Ovary (tissue), 9 donors: ENCODE data around the gene DENND1B. TPM values are rescaled to one million over a fixed set of nuclear protein-coding genes. Genes with fewer than 3 reads are reported as not detected.
A peak's percentile ranks its signal among the peaks of the same experiment; 100 is the strongest.

Source experiments
- DNase-seq, 5 donors: peaks; one replicate each; pipeline ENCODE4 v3.0.0-alpha.2; 2019 to 2020
- H3K27ac ChIP-seq, 2 donors: fragments of 200-600 bp; one replicate each; pipeline versions ENCODE4 v1.5.1 to v1.8.0; 2019 to 2022
- H3K27me3 ChIP-seq: fragments of 200-600 bp; one replicate; pipeline ENCODE4 v1.8.0; 2022
- H3K36me3 ChIP-seq: fragments of 200-600 bp; sonication (generic); one replicate; pipeline ENCODE4 v1.5.1; 2019
- H3K4me1 ChIP-seq: one replicate; pipeline ENCODE4 v1.8.1; 2013; ENCODE audit warnings: mild to moderate bottlenecking, moderate library complexity; ENCODE audit not compliant: insufficient read depth
- H3K4me3 ChIP-seq: fragments of 200-600 bp; sonication (generic); one replicate; pipeline ENCODE4 v1.5.1; 2017
- H3K9me3 ChIP-seq, 2 donors: fragments of 200-600 bp in 1 of 2; sonication (generic) in 1 of 2; one replicate each; pipeline versions ENCODE4 v1.5.1 to v1.8.1; 2013 to 2019; ENCODE audit warnings: mild to moderate bottlenecking in 1 of 2, moderate library complexity in 1 of 2
- CTCF ChIP-seq, 3 donors: fragments of 450-650 bp in 2 of 3; fragments of 200-600 bp in 1 of 3; IDR thresholded peaks; one replicate each; pipeline versions ENCODE4 v1.5.1 to v1.8.0; 2016 to 2022; ENCODE audit warnings: antibody characterized with exemption in 3 of 3, mild to moderate bottlenecking in 1 of 3
- EP300 ChIP-seq: sonication (generic); formaldehyde crosslinking; IDR thresholded peaks from one replicate; pipeline ENCODE4 v1.6.1; 2017; ENCODE audit warnings: antibody characterized with exemption
- POLR2A ChIP-seq: fragments of 450-650 bp; IDR thresholded peaks from one replicate; pipeline ENCODE4 v1.6.1; 2017; ENCODE audit warnings: antibody characterized with exemption, mild to moderate bottlenecking, moderate library complexity
- WGBS, 3 donors: extraction: QIAGEN DNeasy Blood & Tissue Kit in 1 of 3; methylation state at CpG; one replicate each; pipeline versions ENCODE4 v1.1.5 to v1.1.7; 2013 to 2017; 5-methylcytosine and 5-hydroxymethylcytosine counted together
- intact Hi-C, 4 donors: fragments of 100-400 bp; cut with DNase I; formaldehyde crosslinking; loops; one replicate each; pipeline versions ENCODE4 v1.11.0 to v1.15.1; 2022 to 2023
- polyA plus RNA-seq, 2 donors: library from polyadenylated mRNA; stranded (reverse); fragments of 200-250 nt in 1 of 2; fragments of 350-450 nt in 1 of 2; fragmentation: Illumina TruSeq in 1 of 2; extraction: RNeasy Lipid Tissue Mini Kit (QIAGEN cat#74804) in 1 of 2; gene quantifications; one replicate each; pipeline ENCODE4 v1.2.3, GENCODE V29; 2013 to 2014
- total RNA-seq, 7 donors: library from RNA; depleted of rRNA in 2 of 7; stranded (reverse); fragments of >200 nt in 2 of 7; fragmentation: NEBNext Ultra II Directional in 3 of 7; extraction: Animal tissue kit (Norgen Biotek cat#: 25700) in 3 of 7; gene quantifications; one replicate each; pipeline versions ENCODE4 v1.1.0 to v1.2.4, GENCODE V29; 2016 to 2023
- donor health status: DM: no; HTN: no; CAD: no; lungs with moderate emphysema.
- donor health status: DM: no; HTN: no; CAD: no.
- donor health status: Bipolar disorder and iron deficiency.
- donor health status: DM: yes; HTN: yes; CAD: no.
- donor health status: DM: no; HTN: no; CAD: no.
- donor health status: DM: yes; HTN: yes; CAD: no.

DENND1B gene
- total and polyA plus RNA-seq, 9 donors = 2.9 to 20.6 (median 14.1) TPM

- TF ChIP-seq POLR2A (no peak), EP300 (no peak), CTCF (IDR thresholded peaks at IDR 0.05) (no peak)
- intact Hi-C loops = no loop called here
- DNase-seq = no peak
- Histone ChIP-seq H3K4me1 (peaks cover 1% of the 10 kb centered on the region), H3K36me3 (no peaks in the 10 kb centered on the region), H3K9me3 (no peaks in the 10 kb centered on the region), H3K27me3 (no peaks in the 10 kb centered on the region), H3K4me3 (no peak overlapping the region), H3K27ac (no peak overlapping the region)
- 72 to 78% (median 74%) methylated on average over 2 of the region's 2 CpGs for WGBS, 3 donors
These were observed 159.6 kb downstream of the DENND1B start for GRCh38 chr1:197615693-197616011.

GRCh38 chr1:197614916-197615692 lies 160.2 kb downstream of the DENND1B start:
- no peak overlapping the region for H3K27ac ChIP-seq
- H3K9me3 ChIP-seq = no peaks in the 10 kb centered on the region
- H3K36me3 ChIP-seq = no peaks in the 10 kb centered on the region
- TF ChIP-seq CTCF (IDR thresholded peaks at IDR 0.05) = peak in 1 of 3 donors; percentile 20
- TF ChIP-seq POLR2A = no peak
- intact Hi-C loops = no loop called here
- peaks cover 1% of the 10 kb centered on the region for H3K4me1 ChIP-seq
- WGBS, 3 donors = 70 to 76% (median 75%) methylated on average over 3 of the region's 3 CpGs
- no peak for DNase-seq
- H3K4me3 ChIP-seq = no peak overlapping the region
- no peaks in the 10 kb centered on the region for H3K27me3 ChIP-seq

DNA sequence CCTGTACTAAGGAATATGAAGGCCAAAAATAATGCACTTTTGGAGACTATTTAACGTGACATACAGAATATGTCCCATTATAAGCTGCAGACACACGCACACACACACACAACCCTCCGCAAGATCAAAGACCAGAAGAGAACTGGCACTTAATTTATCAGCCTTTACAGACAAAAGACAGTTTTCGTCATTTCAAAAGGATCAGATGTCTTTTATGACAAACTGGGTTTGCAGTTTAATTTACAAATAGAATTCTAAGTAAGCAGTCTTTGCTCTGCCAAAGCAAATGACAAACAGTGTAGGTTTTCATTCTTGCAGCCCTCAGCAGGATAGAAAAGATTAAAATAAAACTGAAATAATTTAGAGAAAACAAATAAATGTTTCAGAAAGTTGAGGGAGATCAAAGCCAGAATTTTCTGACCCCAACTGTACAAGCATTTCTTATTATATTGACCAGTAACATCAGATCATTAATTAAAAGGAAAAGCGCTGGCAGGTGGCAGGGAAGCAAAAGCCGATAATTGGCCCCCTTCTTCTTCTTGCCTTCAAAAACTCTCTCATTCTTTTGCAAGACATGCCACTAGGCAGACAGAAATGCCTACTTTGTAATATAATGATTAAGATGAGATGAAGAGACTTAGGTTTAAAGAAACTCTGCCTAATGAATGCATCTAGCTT lies 169.0 kb downstream of the DENND1B start:
- Histone ChIP-seq H3K27me3 (no peaks in the 10 kb centered on the region), H3K4me1 (no peaks in the 10 kb centered on the region), H3K27ac (no peak overlapping the region), H3K36me3 (no peaks in the 10 kb centered on the region), H3K4me3 (no peak overlapping the region), H3K9me3 (no peaks in the 10 kb centered on the region)
- TF ChIP-seq EP300 = no peak
- TF ChIP-seq CTCF (IDR thresholded peaks at IDR 0.05) = no peak
- no peak for TF ChIP-seq POLR2A
- WGBS, 3 donors = 94 to 96% (median 95%) methylated on average over 6 of the region's 6 CpGs
- no peak for DNase-seq
- intact Hi-C loops = no loop called here

DNA sequence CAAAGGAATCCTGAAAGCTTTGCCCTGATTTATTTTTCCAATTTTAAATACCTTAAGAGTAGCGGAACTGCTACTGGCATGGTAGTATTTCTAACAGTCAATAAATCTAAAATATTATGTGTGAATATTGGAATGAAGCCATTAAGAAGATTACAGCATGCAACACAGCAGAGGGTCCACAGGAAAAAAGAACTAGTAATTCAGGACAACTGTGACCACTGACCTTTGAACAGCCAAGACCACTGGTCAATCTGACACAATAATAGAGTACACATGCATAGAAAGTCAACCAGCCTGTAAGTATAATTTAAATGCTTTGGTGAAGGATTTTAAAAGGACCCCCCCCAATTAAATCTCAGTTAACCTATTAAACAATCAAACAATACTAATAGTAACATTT lies 171.0 kb downstream of the DENND1B start:
- Histone ChIP-seq H3K27me3 (no peaks in the 10 kb centered on the region), H3K27ac (no peak overlapping the region), H3K4me1 (no peaks in the 10 kb centered on the region), H3K36me3 (no peaks in the 10 kb centered on the region), H3K4me3 (no peak overlapping the region), H3K9me3 (no peaks in the 10 kb centered on the region)
- 93 to 99% (median 98%) methylated on average over 1 of the region's 1 CpG for WGBS, 3 donors
- DNase-seq = no peak
- intact Hi-C loops = no loop called here
- TF ChIP-seq POLR2A (no peak), CTCF (IDR thresholded peaks at IDR 0.05) (no peak), EP300 (no peak)
